Measurements from ENCODE around the gene OSBPL10. TPM values are rescaled to one million over a fixed set of nuclear protein-coding genes. Genes with fewer than 3 reads are reported as not detected.

OSBPL10 gene
- total and polyA plus RNA-seq, 2 of the 8 experiments (the other 6 are each of a cell fraction or from before 2014, with no cell fraction given), result 26.2 to 86.7 TPM

GRCh38 chr3:32026593-32026992 is 45.5 kb upstream of the OSBPL10 start (continued):
- no peak for TF ChIP-seq CTCF (IDR thresholded peaks at IDR 0.05; ENCODE audit: control extremely low read depth in 1 of 3, insufficient read depth in 1 of 3, low read depth in 1 of 3, low read length in 3 of 3)
- TF ChIP-seq JUN (IDR thresholded peaks at IDR 0.05; ENCODE audit: low read depth, low read length), result no peak
